ENCODE measurements around the gene CSMD2. TPM values are rescaled to one million over a fixed set of nuclear protein-coding genes. Genes with fewer than 3 reads are reported as not detected.

The CSMD2 gene
- total RNA-seq, 1 donor from 2014 or later: 2.1 TPM

DNA sequence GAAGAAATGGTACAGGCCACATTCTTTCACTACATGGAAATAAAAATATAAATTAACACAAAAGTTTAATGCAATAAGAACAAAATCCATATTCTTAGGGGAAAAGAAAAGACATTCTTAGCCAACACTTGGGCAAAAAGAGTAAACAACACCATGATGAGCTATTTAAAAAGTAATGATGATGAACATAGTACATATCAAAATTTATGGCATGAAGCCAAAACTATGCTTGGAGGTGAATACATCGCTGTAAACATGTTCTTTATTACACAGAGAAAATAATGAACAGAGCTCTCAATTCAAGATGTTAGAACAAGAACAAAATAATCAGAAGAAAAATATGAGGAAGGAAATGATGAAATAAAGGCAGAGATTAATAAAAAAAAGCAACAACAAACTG is 534.3 kb downstream of the CSMD2 start:
- TF ChIP-seq, protein P1, sequence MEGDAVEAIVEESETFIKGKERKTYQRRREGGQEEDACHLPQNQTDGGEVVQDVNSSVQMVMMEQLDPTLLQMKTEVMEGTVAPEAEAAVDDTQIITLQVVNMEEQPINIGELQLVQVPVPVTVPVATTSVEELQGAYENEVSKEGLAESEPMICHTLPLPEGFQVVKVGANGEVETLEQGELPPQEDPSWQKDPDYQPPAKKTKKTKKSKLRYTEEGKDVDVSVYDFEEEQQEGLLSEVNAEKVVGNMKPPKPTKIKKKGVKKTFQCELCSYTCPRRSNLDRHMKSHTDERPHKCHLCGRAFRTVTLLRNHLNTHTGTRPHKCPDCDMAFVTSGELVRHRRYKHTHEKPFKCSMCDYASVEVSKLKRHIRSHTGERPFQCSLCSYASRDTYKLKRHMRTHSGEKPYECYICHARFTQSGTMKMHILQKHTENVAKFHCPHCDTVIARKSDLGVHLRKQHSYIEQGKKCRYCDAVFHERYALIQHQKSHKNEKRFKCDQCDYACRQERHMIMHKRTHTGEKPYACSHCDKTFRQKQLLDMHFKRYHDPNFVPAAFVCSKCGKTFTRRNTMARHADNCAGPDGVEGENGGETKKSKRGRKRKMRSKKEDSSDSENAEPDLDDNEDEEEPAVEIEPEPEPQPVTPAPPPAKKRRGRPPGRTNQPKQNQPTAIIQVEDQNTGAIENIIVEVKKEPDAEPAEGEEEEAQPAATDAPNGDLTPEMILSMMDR (IDR thresholded peaks at IDR 0.05; ENCODE audit: unreplicated experiment): no peak
- H3K4me1 Mint-ChIP-seq (ENCODE audit: unreplicated experiment): peaks cover 16% of the 10 kb centered on the region
- peaks cover 2% of the 10 kb centered on the region for H3K27me3 Mint-ChIP-seq (ENCODE audit: unreplicated experiment)

DNA sequence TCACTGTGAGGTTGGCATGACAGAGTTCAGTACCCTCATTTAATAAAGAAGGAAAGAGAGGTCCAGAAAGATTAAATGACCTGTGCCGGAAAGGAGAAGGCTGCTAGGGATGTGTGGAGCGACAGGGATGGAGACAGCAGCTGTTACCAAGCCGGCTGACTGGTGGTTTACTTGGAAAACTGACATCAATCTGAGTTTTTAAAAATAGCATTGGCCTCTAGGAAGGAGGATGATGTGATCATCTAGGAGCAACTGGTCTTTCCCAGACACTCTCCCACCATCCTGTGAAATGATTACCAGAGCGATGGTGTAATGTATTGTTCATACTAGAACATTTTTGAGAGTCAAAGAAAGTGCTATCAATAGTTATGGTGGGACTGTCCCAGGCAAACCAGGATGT is 538.2 kb downstream of the CSMD2 start:
- Mint-ChIP-seq H3K36me3 (ENCODE audit: low read depth, unreplicated experiment) (peaks cover 3% of the 10 kb centered on the region), H3K4me1 (ENCODE audit: unreplicated experiment) (peaks cover 23% of the 10 kb centered on the region), H3K27ac (ENCODE audit: unreplicated experiment) (no peak overlapping the region), H3K9me3 (ENCODE audit: unreplicated experiment) (no peaks in the 10 kb centered on the region), H3K27me3 (ENCODE audit: unreplicated experiment) (no peaks in the 10 kb centered on the region), H3K4me3 (ENCODE audit: unreplicated experiment) (no peak overlapping the region)
- TF ChIP-seq, protein P1 (IDR thresholded peaks at IDR 0.05; ENCODE audit: unreplicated experiment): no peak
- DNase-seq (ENCODE audit: low spot score): no peak

More for the DNA sequence above, 534.3 kb downstream of the CSMD2 start:
- Mint-ChIP-seq H3K9me3 (ENCODE audit: unreplicated experiment) (no peaks in the 10 kb centered on the region), H3K27ac (ENCODE audit: unreplicated experiment) (no peak overlapping the region), H3K36me3 (ENCODE audit: low read depth, unreplicated experiment) (no peaks in the 10 kb centered on the region), H3K4me3 (ENCODE audit: unreplicated experiment) (no peak overlapping the region)
- DNase-seq (ENCODE audit: low spot score): no peak

DNA sequence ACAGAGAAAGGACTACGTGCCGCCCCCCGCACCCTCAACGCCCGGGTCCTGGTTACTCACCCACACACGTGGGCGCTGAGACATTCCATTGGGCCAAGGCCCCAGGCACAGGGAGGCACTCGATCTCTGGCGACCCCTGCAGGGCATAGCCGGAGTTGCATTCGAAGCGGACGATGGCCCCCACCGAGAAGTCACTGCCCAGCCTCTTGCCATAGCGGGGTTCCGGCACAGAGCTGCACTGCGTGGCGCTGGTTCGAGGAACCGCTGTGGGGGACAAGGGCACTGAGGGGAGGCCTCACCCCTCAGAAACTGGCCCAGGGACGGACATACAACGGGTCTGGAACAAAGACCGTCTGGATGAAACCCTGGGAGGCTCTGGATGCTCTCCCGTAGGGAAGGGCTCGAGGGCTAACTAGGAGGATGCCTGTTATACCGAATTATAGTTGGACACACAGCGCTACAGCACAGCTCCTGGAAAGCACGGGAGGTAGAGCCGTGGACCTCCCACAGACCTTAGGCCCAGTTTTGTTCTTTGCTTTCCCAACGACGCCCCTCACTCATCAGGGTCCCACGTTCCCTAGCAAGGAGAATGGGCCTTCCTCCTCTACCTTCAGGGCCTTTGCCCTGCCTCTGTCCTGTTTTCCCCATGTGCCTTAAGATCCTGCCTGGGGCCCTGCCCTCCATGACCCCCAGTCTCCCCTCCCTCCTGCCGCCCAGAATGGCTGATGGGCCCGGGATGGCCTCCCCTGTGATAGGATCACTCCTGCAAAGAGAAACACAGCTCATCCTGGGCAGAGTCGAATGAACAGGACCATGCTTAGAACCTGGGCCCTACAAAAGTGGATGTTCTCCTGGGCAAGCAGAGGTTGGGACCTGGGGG is 539.8 kb downstream of the CSMD2 start:
- Mint-ChIP-seq H3K4me3 (ENCODE audit: unreplicated experiment) (no peak overlapping the region), H3K36me3 (ENCODE audit: low read depth, unreplicated experiment) (peaks cover 3% of the 10 kb centered on the region), H3K27me3 (ENCODE audit: unreplicated experiment) (no peaks in the 10 kb centered on the region), H3K27ac (ENCODE audit: unreplicated experiment) (no peak overlapping the region), H3K9me3 (ENCODE audit: unreplicated experiment) (no peaks in the 10 kb centered on the region), H3K4me1 (ENCODE audit: unreplicated experiment) (peaks cover 23% of the 10 kb centered on the region)
- TF ChIP-seq, protein P1 (IDR thresholded peaks at IDR 0.05; ENCODE audit: unreplicated experiment): peak; percentile 57
- DNase-seq (ENCODE audit: low spot score): no peak

DNA sequence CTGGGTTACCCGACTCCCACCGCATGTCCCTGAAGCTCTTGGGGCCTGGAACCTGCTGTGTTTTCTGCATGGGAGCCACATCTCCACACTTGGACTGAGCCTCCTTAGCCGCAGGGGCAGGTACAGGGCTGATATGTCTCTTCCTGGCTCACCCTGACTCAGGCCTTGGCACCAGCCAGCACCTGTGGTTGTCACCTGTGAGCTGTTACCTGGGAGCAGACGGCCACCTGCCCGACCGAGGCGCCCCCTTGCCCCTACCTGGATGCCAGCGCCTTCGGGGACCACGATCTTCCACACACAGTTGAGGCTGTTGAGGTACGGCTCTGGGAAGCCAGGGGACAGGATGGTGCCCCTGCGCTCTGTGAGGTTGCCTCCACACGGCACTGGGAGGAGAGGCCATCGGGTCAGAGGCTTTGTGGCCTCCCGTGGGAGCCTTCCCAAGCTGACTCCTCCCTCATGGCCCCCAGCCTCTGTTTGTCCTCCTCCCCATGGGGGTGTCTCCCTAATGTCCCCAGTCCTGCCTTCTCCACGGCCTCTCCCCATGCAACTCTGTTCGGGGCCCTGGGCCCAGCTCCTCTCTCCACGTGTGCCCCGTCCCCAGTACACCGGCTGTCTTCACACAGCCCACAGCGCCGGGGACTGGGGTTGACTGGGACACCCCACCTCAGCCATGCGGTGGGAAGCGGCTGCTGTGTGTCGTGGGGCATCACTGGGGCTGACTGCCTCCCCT is 540.6 kb downstream of the CSMD2 start:
- TF ChIP-seq, protein P1 (IDR thresholded peaks at IDR 0.05; ENCODE audit: unreplicated experiment): no peak
- Mint-ChIP-seq H3K4me1 (ENCODE audit: unreplicated experiment) (peaks cover 19% of the 10 kb centered on the region), H3K27ac (ENCODE audit: unreplicated experiment) (no peak overlapping the region), H3K27me3 (ENCODE audit: unreplicated experiment) (no peaks in the 10 kb centered on the region), H3K36me3 (ENCODE audit: low read depth, unreplicated experiment) (peaks cover 3% of the 10 kb centered on the region), H3K4me3 (ENCODE audit: unreplicated experiment) (peak overlapping the region; percentile 12), H3K9me3 (ENCODE audit: unreplicated experiment) (no peaks in the 10 kb centered on the region)
- DNase-seq (ENCODE audit: low spot score): no peak

Measured in endothelial cell (in vitro differentiated cells).